Kidney epithelial cell (primary cell): ENCODE data around the gene FER. TPM values are rescaled to one million over a fixed set of nuclear protein-coding genes. Genes with fewer than 3 reads are reported as not detected.
A peak's percentile ranks its signal among the peaks of the same experiment; 100 is the strongest.

ENCODE experiments used
- DNase-seq: peaks from one replicate; pipeline ENCODE4 v3.0.0-alpha.2; 2010; ENCODE audit warnings: low read depth
- H3K27me3 ChIP-seq: 2 replicates; pipeline ENCODE4 v1.6.0; 2011; ENCODE audit warnings: low read length; ENCODE audit not compliant: control insufficient read depth, insufficient read depth
- H3K36me3 ChIP-seq: 2 replicates; pipeline ENCODE4 v1.5.1; 2011; ENCODE audit warnings: low read length; ENCODE audit not compliant: control insufficient read depth, insufficient read depth
- H3K4me3 ChIP-seq: 2 replicates; pipeline ENCODE4 v1.5.1; 2011; ENCODE audit warnings: low read depth, mild to moderate bottlenecking, control low read depth, low read length
- total RNA-seq: library from RNA; depleted of rRNA; stranded (reverse); fragments of >200 nt; gene quantifications from 2 replicates; pipeline ENCODE4 v1.2.3, GENCODE V29; 2015
- TF ChIP-seq, protein P1 (sequence below): IDR thresholded peaks from 2 replicates; pipeline ENCODE4 v1.5.1; 2011; ENCODE audit warnings: mild to moderate bottlenecking, moderate library complexity, low read length, control low read depth, inconsistent platforms; ENCODE audit not compliant: insufficient read depth, poor library complexity, severe bottlenecking

Gene FER
- total RNA-seq, 1 donor from 2014 or later = 15.1 TPM

DNA sequence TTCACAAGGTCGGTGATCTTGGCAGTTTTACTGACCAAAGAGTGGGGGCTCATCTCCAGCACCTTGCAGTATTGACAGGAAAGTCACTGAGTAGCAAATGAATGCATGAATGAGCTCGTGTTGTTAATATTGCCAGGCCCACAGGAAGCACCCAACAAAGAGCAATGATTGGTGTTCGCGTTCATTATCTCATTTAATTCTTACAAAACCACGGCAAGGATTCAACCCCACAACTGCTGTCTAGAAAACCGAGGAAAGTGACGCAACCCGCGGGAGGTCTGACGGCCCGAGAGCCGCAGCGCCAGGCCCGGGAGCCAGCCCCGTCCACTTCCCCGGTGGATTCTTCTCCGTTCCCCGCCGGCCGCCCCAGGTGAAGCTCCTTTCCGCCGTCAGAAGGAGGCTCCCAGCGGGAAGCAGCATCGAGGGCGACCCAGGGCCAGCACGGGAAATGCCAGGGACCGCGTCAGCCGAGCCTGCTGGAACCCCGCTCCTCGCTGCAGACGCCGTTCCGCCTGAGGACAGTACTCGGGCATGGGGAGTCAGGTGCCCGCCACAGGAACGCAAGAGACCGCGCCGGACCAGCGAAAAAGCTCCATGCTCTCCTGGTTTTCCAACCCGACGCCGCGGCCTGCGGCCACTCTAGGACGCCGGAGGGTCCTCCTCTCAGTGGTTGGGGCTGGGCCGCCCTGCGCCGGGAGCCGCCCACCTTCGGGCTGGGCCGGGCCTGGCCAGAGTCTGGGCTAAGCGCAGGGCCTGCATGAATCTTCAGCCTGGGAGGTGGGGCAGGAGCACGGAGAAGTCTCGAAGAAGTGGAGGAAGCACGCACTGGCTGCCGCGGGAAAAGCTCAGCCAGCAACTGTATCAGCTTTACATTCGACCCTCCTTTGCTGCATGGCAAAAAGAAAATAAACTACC lies 19.8 kb upstream of the FER start:
- DNase-seq = peak; percentile 49
- peak overlapping the region; percentile 60 for H3K4me3 ChIP-seq
- TF ChIP-seq, protein P1, sequence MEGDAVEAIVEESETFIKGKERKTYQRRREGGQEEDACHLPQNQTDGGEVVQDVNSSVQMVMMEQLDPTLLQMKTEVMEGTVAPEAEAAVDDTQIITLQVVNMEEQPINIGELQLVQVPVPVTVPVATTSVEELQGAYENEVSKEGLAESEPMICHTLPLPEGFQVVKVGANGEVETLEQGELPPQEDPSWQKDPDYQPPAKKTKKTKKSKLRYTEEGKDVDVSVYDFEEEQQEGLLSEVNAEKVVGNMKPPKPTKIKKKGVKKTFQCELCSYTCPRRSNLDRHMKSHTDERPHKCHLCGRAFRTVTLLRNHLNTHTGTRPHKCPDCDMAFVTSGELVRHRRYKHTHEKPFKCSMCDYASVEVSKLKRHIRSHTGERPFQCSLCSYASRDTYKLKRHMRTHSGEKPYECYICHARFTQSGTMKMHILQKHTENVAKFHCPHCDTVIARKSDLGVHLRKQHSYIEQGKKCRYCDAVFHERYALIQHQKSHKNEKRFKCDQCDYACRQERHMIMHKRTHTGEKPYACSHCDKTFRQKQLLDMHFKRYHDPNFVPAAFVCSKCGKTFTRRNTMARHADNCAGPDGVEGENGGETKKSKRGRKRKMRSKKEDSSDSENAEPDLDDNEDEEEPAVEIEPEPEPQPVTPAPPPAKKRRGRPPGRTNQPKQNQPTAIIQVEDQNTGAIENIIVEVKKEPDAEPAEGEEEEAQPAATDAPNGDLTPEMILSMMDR = no peak
- no peaks in the 10 kb centered on the region for H3K27me3 ChIP-seq
- H3K36me3 ChIP-seq = no peaks in the 10 kb centered on the region

DNA sequence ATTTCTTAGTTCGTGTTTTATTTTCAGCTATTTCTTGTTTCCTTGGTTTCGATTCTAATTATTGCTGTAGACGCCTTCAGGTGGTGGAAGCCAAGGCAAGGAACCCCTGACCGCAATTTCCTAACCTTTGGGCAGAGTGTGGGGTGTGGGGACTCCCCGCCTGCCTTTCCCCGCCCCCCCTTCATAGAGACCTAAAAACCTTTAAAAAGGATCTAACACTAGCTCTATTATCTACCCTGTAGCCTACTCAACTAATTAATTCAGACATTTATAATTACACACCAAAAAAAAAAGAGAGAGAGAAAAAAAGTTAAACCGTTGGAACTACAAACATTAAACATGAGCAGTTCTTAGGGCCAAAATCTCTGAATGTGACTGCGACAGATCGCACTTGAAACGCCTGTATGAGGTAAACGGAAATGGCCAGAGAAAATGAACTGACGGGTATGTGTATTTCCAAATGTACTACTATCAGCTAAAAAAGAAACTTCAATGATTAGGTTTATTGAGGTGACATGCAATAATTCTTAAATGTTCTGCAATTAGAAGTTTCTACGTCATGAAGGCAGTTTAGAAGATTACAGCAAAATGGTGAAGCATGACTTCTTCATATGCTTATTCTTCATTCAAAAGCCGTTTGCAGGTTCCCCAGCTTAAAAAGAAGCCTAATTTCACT lies 19.0 kb upstream of the FER start:
- H3K4me3 ChIP-seq = peak overlapping the region; percentile 60
- no peaks in the 10 kb centered on the region for H3K36me3 ChIP-seq
- TF ChIP-seq, protein P1 = no peak
- no peaks in the 10 kb centered on the region for H3K27me3 ChIP-seq
- DNase-seq = no peak

DNA sequence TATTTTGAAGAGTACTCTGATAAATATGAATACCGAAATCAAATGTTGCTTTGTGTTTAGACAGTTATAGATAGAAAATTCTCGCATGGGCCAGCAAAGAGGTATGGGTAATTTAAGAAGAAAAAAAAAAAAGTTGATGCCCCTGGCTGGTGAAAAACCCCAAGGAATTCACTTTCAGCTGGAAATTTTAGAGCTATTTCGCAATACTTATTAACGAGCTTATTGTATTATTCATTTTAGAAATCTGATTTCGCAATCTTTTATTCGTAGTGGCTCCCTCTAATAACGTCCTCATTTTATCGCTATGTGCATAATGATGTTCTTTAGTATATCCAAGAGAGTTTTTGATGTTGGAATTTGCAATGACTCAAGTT lies 18.5 kb upstream of the FER start:
- DNase-seq = no peak
- no peaks in the 10 kb centered on the region for H3K36me3 ChIP-seq
- H3K27me3 ChIP-seq = no peaks in the 10 kb centered on the region
- no peak overlapping the region for H3K4me3 ChIP-seq
- TF ChIP-seq, protein P1 = no peak

DNA sequence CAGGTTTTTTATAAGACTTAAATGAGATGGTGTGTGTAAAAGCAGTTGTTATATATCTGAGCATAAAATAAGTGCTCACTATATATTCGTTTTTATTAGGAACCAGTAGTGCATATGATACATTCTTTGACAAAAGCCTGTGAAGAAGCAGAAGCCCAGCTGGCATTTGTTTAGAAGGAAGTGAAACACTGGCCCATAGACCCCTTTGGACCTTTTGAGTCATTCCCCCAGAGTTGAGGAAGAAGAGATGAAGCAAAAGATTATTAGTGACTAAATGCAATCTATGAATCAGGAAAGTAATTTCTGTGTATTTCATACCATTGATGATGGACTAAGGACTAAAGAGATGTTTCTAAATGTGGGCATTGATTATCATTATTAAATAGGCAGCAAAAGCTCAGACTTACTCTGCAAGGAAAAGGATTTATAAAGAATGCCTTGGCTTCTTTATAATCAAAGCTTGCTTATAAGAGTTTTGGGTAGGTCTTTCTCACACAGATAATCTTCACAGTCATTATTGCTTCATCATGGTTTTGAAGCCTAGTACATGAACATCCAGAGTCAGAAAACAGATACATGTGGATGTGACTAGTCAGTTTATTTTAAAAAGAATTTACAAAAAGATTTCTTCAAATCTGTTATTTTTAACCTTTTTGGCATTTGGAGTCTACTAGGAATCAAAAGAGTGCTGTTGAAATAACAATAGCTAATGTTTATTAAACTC lies 16.9 kb upstream of the FER start:
- Histone ChIP-seq H3K27me3 (no peaks in the 10 kb centered on the region), H3K36me3 (no peaks in the 10 kb centered on the region), H3K4me3 (no peak overlapping the region)
- TF ChIP-seq, protein P1 = no peak
- no peak for DNase-seq

DNA sequence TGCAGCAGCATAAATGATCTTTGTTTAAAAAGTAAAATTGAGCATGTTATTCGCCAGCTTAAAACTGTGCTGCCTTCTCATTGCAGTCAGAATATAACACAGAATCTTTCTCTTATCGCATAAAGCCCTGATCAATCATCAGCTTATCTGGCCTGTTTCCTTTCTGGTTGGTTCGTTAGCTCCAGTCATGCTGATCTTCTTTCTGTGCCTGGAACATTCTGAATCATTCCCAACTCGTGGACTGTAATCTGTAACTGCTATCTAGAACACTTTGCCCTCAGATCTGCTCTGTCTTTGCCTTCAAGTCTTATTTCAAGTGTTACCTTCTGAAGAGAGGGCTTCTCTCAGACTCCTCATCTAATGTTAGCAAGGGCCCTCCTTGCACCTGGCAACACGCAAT lies 11.9 kb upstream of the FER start:
- TF ChIP-seq, protein P1 = no peak
- Histone ChIP-seq H3K27me3 (no peaks in the 10 kb centered on the region), H3K4me3 (no peak overlapping the region), H3K36me3 (no peaks in the 10 kb centered on the region)
- DNase-seq = no peak
